Neural crest cell (in vitro differentiated cells): ENCODE measurements around the gene CAGE1. TPM values are rescaled to one million over a fixed set of nuclear protein-coding genes. Genes with fewer than 3 reads are reported as not detected.

ENCODE experiments used
- DNase-seq: peaks from one replicate; pipeline ENCODE4 v3.0.0; 2021; ENCODE audit warnings: low read depth, mixed read lengths, low spot score
- H3K27ac Mint-ChIP-seq: one replicate; pipeline ENCODE4 v1.8.0; 2021; ENCODE audit warnings: mild to moderate bottlenecking, mixed read lengths; ENCODE audit not compliant: unreplicated experiment
- H3K27me3 Mint-ChIP-seq: 2 replicates; pipeline ENCODE4 v1.8.0; 2021; ENCODE audit warnings: low read depth, mild to moderate bottlenecking, mixed read lengths
- H3K36me3 Mint-ChIP-seq: 2 replicates; pipeline ENCODE4 v1.8.0; 2021; ENCODE audit warnings: low read depth, mild to moderate bottlenecking, mixed read lengths
- H3K4me1 Mint-ChIP-seq: 2 replicates; pipeline ENCODE4 v1.8.0; 2021; ENCODE audit warnings: mixed read lengths
- H3K4me3 Mint-ChIP-seq: one replicate; pipeline ENCODE4 v1.8.0; 2021; ENCODE audit warnings: mild to moderate bottlenecking, mixed read lengths
- H3K9me3 Mint-ChIP-seq: 2 replicates; pipeline ENCODE4 v1.8.0; 2021; ENCODE audit warnings: mixed read lengths
- total RNA-seq: library from RNA; stranded (reverse); gene quantifications from 2 replicates; pipeline ENCODE4 v1.2.1, GENCODE V29; 2021
- TF ChIP-seq, protein P1 (sequence below): fragments of 200-600 bp; sonication (generic); conservative IDR thresholded peaks from 2 replicates; pipeline ENCODE4 v1.5.0; 2021; ENCODE audit warnings: antibody characterized with exemption, mild to moderate bottlenecking

Gene CAGE1
- total RNA-seq, 1 donor from 2014 or later, result 0.16 TPM

DNA sequence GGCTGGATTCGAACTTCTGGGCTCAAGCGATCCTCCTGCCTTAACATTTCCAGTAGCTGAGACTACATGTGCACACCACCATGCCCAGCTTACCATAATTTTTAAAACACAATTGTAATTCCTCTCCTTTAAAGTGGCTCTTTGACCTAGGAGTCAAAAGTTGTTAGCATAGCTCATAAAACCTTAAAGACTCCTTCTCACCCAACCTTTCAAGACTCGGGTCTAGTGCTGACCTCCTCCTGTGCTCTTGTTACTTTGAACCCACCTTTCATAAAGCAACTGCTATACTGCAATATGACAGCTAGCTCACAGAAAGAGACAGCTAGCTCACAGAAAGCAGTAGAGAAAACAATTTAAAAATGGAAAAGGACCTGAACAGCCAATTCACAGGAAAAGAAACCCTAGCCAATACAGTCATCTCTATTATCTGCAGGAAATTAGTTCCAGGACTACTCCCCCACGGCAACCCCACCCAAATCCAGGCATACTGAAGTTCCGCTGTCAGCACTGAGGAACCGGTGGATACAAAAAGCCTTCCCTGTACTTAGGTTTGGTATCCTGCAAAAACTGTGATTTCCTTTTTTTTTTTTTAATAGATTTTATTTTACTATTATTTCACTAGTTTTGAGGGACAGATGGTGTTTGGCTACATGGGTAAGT is 96.8 kb downstream of the CAGE1 start:
- Mint-ChIP-seq H3K4me3 (no peak overlapping the region), H3K4me1 (no peaks in the 10 kb centered on the region), H3K27ac (no peak overlapping the region), H3K36me3 (peaks cover 10% of the 10 kb centered on the region), H3K9me3 (no peaks in the 10 kb centered on the region), H3K27me3 (no peaks in the 10 kb centered on the region)
- DNase-seq, result no peak
- TF ChIP-seq, protein P1, sequence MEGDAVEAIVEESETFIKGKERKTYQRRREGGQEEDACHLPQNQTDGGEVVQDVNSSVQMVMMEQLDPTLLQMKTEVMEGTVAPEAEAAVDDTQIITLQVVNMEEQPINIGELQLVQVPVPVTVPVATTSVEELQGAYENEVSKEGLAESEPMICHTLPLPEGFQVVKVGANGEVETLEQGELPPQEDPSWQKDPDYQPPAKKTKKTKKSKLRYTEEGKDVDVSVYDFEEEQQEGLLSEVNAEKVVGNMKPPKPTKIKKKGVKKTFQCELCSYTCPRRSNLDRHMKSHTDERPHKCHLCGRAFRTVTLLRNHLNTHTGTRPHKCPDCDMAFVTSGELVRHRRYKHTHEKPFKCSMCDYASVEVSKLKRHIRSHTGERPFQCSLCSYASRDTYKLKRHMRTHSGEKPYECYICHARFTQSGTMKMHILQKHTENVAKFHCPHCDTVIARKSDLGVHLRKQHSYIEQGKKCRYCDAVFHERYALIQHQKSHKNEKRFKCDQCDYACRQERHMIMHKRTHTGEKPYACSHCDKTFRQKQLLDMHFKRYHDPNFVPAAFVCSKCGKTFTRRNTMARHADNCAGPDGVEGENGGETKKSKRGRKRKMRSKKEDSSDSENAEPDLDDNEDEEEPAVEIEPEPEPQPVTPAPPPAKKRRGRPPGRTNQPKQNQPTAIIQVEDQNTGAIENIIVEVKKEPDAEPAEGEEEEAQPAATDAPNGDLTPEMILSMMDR, result no peak

DNA sequence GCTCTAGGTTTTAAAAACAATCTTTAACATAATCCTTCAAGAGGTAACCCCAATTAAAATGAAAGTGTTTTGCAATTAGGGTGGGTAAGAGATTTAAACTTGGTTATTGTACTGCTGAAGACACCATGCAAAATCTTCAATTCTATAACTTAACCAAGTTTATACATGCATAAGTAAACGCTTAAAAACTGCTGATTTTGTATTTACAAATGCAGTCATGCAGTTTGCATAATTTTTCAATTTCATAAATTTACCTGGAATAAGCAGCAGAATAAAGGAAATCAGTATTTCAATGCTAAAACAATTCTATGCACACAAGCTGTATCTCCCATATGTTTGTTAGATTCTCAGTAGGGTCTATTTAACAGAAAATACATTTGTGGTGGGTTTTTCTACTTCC is 99.5 kb downstream of the CAGE1 start:
- Mint-ChIP-seq H3K9me3 (no peaks in the 10 kb centered on the region), H3K36me3 (peaks cover 11% of the 10 kb centered on the region), H3K4me3 (no peak overlapping the region), H3K27ac (no peak overlapping the region), H3K4me1 (no peaks in the 10 kb centered on the region), H3K27me3 (no peaks in the 10 kb centered on the region)
- TF ChIP-seq, protein P1, result no peak
- DNase-seq, result no peak

DNA sequence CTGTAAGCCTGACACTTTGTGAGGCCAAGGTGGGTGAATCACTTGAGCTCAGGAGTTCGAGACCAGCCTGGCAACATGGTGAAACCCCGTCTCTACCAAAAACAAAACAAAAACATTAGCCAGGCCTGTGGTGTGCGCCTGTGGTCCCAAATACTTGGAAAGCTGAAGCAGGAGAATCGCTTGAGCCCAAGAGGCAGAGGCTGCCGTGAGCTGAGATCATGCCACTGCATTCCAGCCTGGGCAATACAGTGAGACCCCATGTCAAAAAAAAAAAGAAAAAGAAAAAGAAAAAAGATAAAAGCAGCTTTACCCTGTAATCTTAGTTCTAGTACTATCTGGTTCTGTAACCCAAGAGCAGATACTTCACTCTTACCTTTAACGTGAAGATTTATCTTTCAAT is 104.1 kb downstream of the CAGE1 start:
- no peaks in the 10 kb centered on the region for H3K4me1 Mint-ChIP-seq
- H3K36me3 Mint-ChIP-seq, result peaks cover 3% of the 10 kb centered on the region
- no peak for DNase-seq
- H3K27me3 Mint-ChIP-seq, result no peaks in the 10 kb centered on the region
- H3K4me3 Mint-ChIP-seq, result no peak overlapping the region
- no peak overlapping the region for H3K27ac Mint-ChIP-seq
- no peaks in the 10 kb centered on the region for H3K9me3 Mint-ChIP-seq
- TF ChIP-seq, protein P1, result no peak

DNA sequence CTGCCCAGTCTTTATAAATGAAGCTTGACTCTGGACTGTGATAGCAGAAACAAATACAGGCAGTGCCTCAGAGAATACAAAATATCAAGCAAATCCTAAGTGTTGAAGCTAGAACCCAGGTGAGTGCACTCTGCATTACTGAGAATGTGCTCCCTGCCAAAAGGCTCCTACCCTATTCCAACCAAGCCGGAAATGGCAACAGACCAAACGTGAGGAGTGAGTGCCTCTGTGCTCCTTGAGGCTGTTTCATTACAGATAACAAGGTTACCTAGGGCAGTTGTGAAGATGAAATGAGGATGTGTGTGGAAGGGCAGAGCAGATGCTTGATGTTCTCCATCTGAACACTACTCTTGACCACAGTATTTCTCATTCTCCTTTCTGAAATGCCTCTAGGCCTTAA is 105.9 kb downstream of the CAGE1 start:
- Mint-ChIP-seq H3K36me3 (peaks cover 6% of the 10 kb centered on the region), H3K4me1 (no peaks in the 10 kb centered on the region), H3K27me3 (no peaks in the 10 kb centered on the region), H3K9me3 (no peaks in the 10 kb centered on the region), H3K27ac (no peak overlapping the region), H3K4me3 (no peak overlapping the region)
- DNase-seq, result no peak
- TF ChIP-seq, protein P1, result no peak

DNA sequence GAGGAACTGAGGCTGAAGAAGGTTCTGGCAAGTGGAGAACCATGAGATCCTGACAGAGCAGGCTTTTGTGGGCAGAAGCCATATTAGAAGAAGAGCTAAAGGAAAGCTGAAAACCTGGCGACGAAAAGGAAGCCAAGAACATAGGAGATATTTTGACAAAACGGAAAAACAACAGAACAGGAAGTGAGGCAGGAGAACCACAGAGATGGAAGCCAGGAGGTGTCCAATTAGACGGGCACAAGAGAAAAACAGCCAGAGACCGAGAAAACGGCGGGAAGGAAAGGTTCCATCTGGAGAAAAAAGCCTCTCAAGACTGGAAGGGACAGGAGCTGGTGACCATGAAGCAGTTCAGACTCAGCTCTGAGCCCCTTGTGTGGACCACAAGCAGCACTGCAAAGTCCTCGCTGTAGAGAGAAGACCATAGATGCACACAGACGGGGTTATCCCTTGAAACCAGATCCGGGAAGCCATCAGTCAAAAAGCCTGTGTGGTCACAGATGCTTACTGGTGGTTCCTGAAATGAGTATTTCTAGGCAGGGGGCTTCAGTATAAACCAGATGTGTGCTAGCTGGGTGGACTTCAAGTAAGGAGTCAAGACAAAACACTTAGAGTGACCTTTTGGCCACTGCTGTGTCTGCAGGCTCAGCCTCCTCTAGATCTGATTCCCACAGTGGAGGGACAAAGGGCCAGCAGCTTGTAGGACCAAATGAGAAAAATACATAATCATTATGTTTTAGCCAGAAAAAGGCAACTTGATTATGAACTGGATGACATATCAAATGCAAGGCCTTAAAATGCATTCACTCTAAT is 107.2 kb downstream of the CAGE1 start:
- H3K4me1 Mint-ChIP-seq, result no peaks in the 10 kb centered on the region
- H3K27ac Mint-ChIP-seq, result no peak overlapping the region
- H3K4me3 Mint-ChIP-seq, result no peak overlapping the region
- H3K36me3 Mint-ChIP-seq, result peaks cover 7% of the 10 kb centered on the region
- no peak for DNase-seq
- H3K9me3 Mint-ChIP-seq, result no peaks in the 10 kb centered on the region
- H3K27me3 Mint-ChIP-seq, result no peaks in the 10 kb centered on the region
- TF ChIP-seq, protein P1, result no peak

Other genes with a start within 250 kb of the CAGE1 start
- 110 and 111 TPM in 2 replicates for gene SSR1, start 76.5 kb downstream of the CAGE1 start, total RNA-seq
- 28.0 and 31.1 TPM in 2 replicates for gene RIOK1, start 66 bp upstream of the CAGE1 start, total RNA-seq
- gene DSP, start 151.9 kb upstream of the CAGE1 start, total RNA-seq, result 9.4 and 9.5 TPM in 2 replicates
- 22.5 and 23.2 TPM in 2 replicates for gene SNRNP48, start 200.5 kb upstream of the CAGE1 start, total RNA-seq